Astrocyte (in vitro differentiated cells and primary cell): Measurements from ENCODE around the gene TP53BP1.

Source experiments
- CTCF ChIP-seq: IDR thresholded peaks from 2 replicates; pipeline ENCODE4 v1.5.1; 2011; ENCODE audit warnings: low read depth, mild to moderate bottlenecking, inconsistent platforms, low read length, moderate library complexity; ENCODE audit not compliant: insufficient read depth
- EZH2 ChIP-seq: IDR thresholded peaks from 2 replicates; pipeline ENCODE4 v1.6.1; 2012; ENCODE audit warnings: mild to moderate bottlenecking, low read length, inconsistent platforms; ENCODE audit not compliant: insufficient read depth

GRCh38 chr15:43433165-43433564 lies 59.8 kb downstream of the TP53BP1 start:
- TF ChIP-seq CTCF (no peak), EZH2 (no peak)
